ENCODE results near the gene IL4R.

DNA sequence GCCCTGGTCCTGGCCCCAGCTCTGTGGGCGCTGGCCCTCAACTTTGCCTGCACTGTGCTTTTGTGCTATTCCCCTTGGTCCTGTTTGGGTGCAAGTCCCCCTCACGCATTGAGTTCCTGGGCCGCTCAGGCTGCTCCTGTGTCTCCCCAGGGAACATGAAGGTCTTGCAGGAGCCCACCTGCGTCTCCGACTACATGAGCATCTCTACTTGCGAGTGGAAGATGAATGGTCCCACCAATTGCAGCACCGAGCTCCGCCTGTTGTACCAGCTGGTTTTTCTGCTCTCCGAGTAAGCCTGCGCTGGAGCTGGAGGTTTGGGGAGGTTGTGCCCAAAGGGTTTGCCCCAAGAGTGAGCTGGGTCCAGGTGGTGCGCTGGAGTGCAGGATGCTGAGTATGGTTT, 28.2 kb downstream of the IL4R start:
- TF ChIP-seq, protein P1, sequence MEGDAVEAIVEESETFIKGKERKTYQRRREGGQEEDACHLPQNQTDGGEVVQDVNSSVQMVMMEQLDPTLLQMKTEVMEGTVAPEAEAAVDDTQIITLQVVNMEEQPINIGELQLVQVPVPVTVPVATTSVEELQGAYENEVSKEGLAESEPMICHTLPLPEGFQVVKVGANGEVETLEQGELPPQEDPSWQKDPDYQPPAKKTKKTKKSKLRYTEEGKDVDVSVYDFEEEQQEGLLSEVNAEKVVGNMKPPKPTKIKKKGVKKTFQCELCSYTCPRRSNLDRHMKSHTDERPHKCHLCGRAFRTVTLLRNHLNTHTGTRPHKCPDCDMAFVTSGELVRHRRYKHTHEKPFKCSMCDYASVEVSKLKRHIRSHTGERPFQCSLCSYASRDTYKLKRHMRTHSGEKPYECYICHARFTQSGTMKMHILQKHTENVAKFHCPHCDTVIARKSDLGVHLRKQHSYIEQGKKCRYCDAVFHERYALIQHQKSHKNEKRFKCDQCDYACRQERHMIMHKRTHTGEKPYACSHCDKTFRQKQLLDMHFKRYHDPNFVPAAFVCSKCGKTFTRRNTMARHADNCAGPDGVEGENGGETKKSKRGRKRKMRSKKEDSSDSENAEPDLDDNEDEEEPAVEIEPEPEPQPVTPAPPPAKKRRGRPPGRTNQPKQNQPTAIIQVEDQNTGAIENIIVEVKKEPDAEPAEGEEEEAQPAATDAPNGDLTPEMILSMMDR (IDR thresholded peaks at IDR 0.05; ENCODE audit: low read depth, low read length, poor library complexity, severe bottlenecking), result no peak
- TF ChIP-seq EZH2phosphoT487 (IDR thresholded peaks at IDR 0.05; ENCODE audit: borderline replicate concordance, low read length), result no peak

Measured in DOHH2 (cell line).